ENCODE results near the gene SYNDIG1.
"Not testable (repeated sequence)": the region's sequence is repeated elsewhere in the genome, so short reads cannot be mapped to it uniquely, and the experiment has no call there.

SYNDIG1 gene

GRCh38 chr20:24614341-24614740 lies 144.9 kb downstream of the SYNDIG1 start:
- no peak for DNase-seq

GRCh38 chr20:24615353-24615752 lies 145.9 kb downstream of the SYNDIG1 start:
- DNase-seq, result no peak

- no peak for DNase-seq
Measured at GRCh38 chr20:24616258-24617079, 147.0 kb downstream of the SYNDIG1 start.

- no peak for DNase-seq
Measured at GRCh38 chr20:24617080-24617432, 147.6 kb downstream of the SYNDIG1 start.

- DNase-seq, result no peak
Measured at GRCh38 chr20:24617757-24618450, 148.5 kb downstream of the SYNDIG1 start.

GRCh38 chr20:24618739-24619138 lies 149.3 kb downstream of the SYNDIG1 start:
- DNase-seq, result no peak

GRCh38 chr20:24619212-24619611 lies 149.8 kb downstream of the SYNDIG1 start:
- peak; percentile 10 to 37 for DNase-seq

GRCh38 chr20:24620937-24621519 lies 151.6 kb downstream of the SYNDIG1 start:
- no peak for DNase-seq

- no peak for DNase-seq
Measured at GRCh38 chr20:24622856-24623255, 153.4 kb downstream of the SYNDIG1 start.

- DNase-seq, result not testable (repeated sequence)
Measured at GRCh38 chr20:24626141-24626540, 156.7 kb downstream of the SYNDIG1 start.

- no peak for DNase-seq
Measured at GRCh38 chr20:24627291-24627690, 157.9 kb downstream of the SYNDIG1 start.

GRCh38 chr20:24627926-24628325 lies 158.5 kb downstream of the SYNDIG1 start:
- DNase-seq, result no peak

GRCh38 chr20:24628985-24629384 lies 159.6 kb downstream of the SYNDIG1 start:
- no peak for DNase-seq

- DNase-seq, result peak; percentile 26 to 42
Measured at GRCh38 chr20:24629668-24630067, 160.2 kb downstream of the SYNDIG1 start.

- DNase-seq, result no peak
Measured at GRCh38 chr20:24630486-24631172, 161.2 kb downstream of the SYNDIG1 start.

- DNase-seq, result no peak
Measured at GRCh38 chr20:24631173-24631505, 161.7 kb downstream of the SYNDIG1 start.

- no peak for DNase-seq
Measured at GRCh38 chr20:24632581-24632980, 163.2 kb downstream of the SYNDIG1 start.

- no peak for DNase-seq
Measured at GRCh38 chr20:24633026-24633425, 163.6 kb downstream of the SYNDIG1 start.

GRCh38 chr20:24633521-24633920 lies 164.1 kb downstream of the SYNDIG1 start:
- DNase-seq, result no peak

- peak; percentile 11 to 69 for DNase-seq
Measured at GRCh38 chr20:24634855-24635254, 165.4 kb downstream of the SYNDIG1 start.

GRCh38 chr20:24636626-24637025 lies 167.2 kb downstream of the SYNDIG1 start:
- no peak for DNase-seq

- DNase-seq, result no peak
Measured at GRCh38 chr20:24637087-24637486, 167.7 kb downstream of the SYNDIG1 start.

GRCh38 chr20:24637941-24638340 lies 168.5 kb downstream of the SYNDIG1 start:
- DNase-seq, result no peak
